Fibroblast of lung (primary cell): ENCODE measurements around the gene STARD5.

Experiments
- CTCF ChIP-seq, 2 donors: IDR thresholded peaks in 1 of 2; conservative IDR thresholded peaks in 1 of 2; 1 replicate in 1 of 2; 2 replicates in 1 of 2; pipeline ENCODE4 v1.5.1; 2011 to 2012; ENCODE audit warnings: low read length in 2 of 2, control low read depth in 1 of 2, inconsistent platforms in 1 of 2, low read depth in 1 of 2, mild to moderate bottlenecking in 1 of 2
- EZH2 ChIP-seq: IDR thresholded peaks from 2 replicates; pipeline ENCODE4 v1.5.1; 2012; ENCODE audit warnings: low read length, control low read depth, mild to moderate bottlenecking; ENCODE audit errors: missing control alignments

- no peak for TF ChIP-seq CTCF (conservative IDR thresholded peaks at IDR 0.05 in 1 of 2, IDR thresholded peaks at IDR 0.05 in 1 of 2; ENCODE audit: low read depth in 1 of 2, low read length in 2 of 2)
- TF ChIP-seq EZH2: no peak
These were observed 45.5 kb downstream of the STARD5 start for GRCh38 chr15:81278306-81279029.
